Retinal pigment epithelial cell (primary cell): ENCODE data around the gene COPZ2.

Experiments used
- DNase-seq: peaks from one replicate; pipeline ENCODE4 v3.0.0-alpha.2; 2010; ENCODE audit warnings: low read depth
- H3K4me3 ChIP-seq: 2 replicates; pipeline ENCODE4 v1.5.1; 2011; ENCODE audit warnings: mild to moderate bottlenecking, low read length, control low read depth, moderate library complexity
- CTCF ChIP-seq: conservative IDR thresholded peaks from 2 replicates; pipeline ENCODE4 v1.5.1; 2011; ENCODE audit warnings: low read depth, low read length, control low read depth, inconsistent platforms

COPZ2 gene

GRCh38 chr17:48048384-48049126 lies 11.0 kb upstream of the COPZ2 start:
- TF ChIP-seq CTCF: no peak
- peak; percentile 84 for DNase-seq
- peak overlapping the region; percentile 92 for H3K4me3 ChIP-seq

GRCh38 chr17:48047741-48048383 lies 10.3 kb upstream of the COPZ2 start, which contains the start of gene NFE2L1:
NFE2L1 (plus strand) TSS chr17:48048359; CDS start chr17:48051119, 2,760 bp downstream.
- peak; percentile 100 for DNase-seq
- peak within 1 kb of the TSS; percentile 92 for H3K4me3 ChIP-seq
- TF ChIP-seq CTCF: no peak

- no peak for DNase-seq
- H3K4me3 ChIP-seq: peak overlapping the region; percentile 67
- TF ChIP-seq CTCF: no peak
Measured at GRCh38 chr17:48047113-48047740, 9.6 kb upstream of the COPZ2 start.

GRCh38 chr17:48046296-48046695 lies 8.7 kb upstream of the COPZ2 start:
- TF ChIP-seq CTCF: no peak
- DNase-seq: no peak
- H3K4me3 ChIP-seq: no peak overlapping the region

- no peak overlapping the region for H3K4me3 ChIP-seq
- DNase-seq: no peak
- no peak for TF ChIP-seq CTCF
Measured at GRCh38 chr17:48045316-48046001, 7.9 kb upstream of the COPZ2 start.

- DNase-seq: no peak
- no peak for TF ChIP-seq CTCF
- no peak overlapping the region for H3K4me3 ChIP-seq
Measured at GRCh38 chr17:48044851-48045250, 7.3 kb upstream of the COPZ2 start.
